MCF 10A (cell line): ENCODE data around the gene NEURL1B. TPM values are rescaled to one million over a fixed set of nuclear protein-coding genes. Genes with fewer than 3 reads are reported as not detected.
A peak's percentile ranks its signal among the peaks of the same experiment; 100 is the strongest.

Experiments
- BruUV-seq: library from RNA; stranded (reverse); fragments of 400-500 nt; replicated peaks from 2 replicates; lab custom pipeline; 2021; lab: Mats Ljungman, UMichigan
- CTCF ChIA-PET: fragments of 300-600 bp; sonication (Branson Sonifier 250); formaldehyde crosslinking; extraction: SDS; loops from one replicate; lab custom pipeline; 2021; ENCODE audit warnings: antibody characterized with exemption, inconsistent platforms; lab: Yijun Ruan, JAX
- POLR2A ChIA-PET: fragments of 300-600, 350-650 bp; sonication (Branson Sonifier 250); formaldehyde crosslinking; extraction: SDS; loops from one replicate; lab custom pipeline; 2020; ENCODE audit warnings: antibody characterized with exemption, inconsistent platforms; lab: Yijun Ruan, JAX
- DNase-seq: peaks from one replicate; pipeline ENCODE4 v3.0.0-alpha.2; 2018; ENCODE audit not compliant: unreplicated experiment
- H3K27ac Mint-ChIP-seq: one replicate; pipeline ENCODE4 v1.8.0; 2022; ENCODE audit warnings: mild to moderate bottlenecking, low read depth, mixed read lengths; ENCODE audit not compliant: unreplicated experiment
- H3K27me3 Mint-ChIP-seq: one replicate; pipeline ENCODE4 v1.8.0; 2022; ENCODE audit warnings: mixed read lengths; ENCODE audit not compliant: insufficient read depth, unreplicated experiment
- H3K36me3 Mint-ChIP-seq: one replicate; pipeline ENCODE4 v1.8.0; 2022; ENCODE audit warnings: mild to moderate bottlenecking, moderate library complexity, mixed read lengths; ENCODE audit not compliant: insufficient read depth, unreplicated experiment
- H3K4me1 Mint-ChIP-seq: one replicate; pipeline ENCODE4 v1.8.0; 2022; ENCODE audit warnings: mixed read lengths; ENCODE audit not compliant: insufficient read depth, unreplicated experiment
- H3K4me3 Mint-ChIP-seq: one replicate; pipeline ENCODE4 v1.8.0; 2022; ENCODE audit warnings: mild to moderate bottlenecking, moderate library complexity, mixed read lengths; ENCODE audit not compliant: unreplicated experiment
- H3K9me3 Mint-ChIP-seq: one replicate; pipeline ENCODE4 v1.8.0; 2022; ENCODE audit warnings: mixed read lengths; ENCODE audit not compliant: unreplicated experiment
- intact Hi-C: fragments of 100-400 bp; cut with micrococcal nuclease; formaldehyde crosslinking; loops from 2 replicates; pipeline ENCODE4 v1.14.1; 2022
- total RNA-seq: library from RNA; stranded (reverse); gene quantifications from 2 replicates; pipeline ENCODE4 v1.2.3, GENCODE V29; 2022
- TF ChIP-seq, protein P1 (sequence below): fragments of 200-600 bp; IDR thresholded peaks from one replicate; pipeline ENCODE4 v1.8.0; 2022; ENCODE audit warnings: antibody characterized with exemption, mild to moderate bottlenecking; ENCODE audit not compliant: unreplicated experiment

Gene NEURL1B
- total RNA-seq, 1 experiment from 2014 or later = 7.6 TPM

- no peak for DNase-seq
- Mint-ChIP-seq H3K4me1 (peaks cover 15% of the 10 kb centered on the region), H3K27ac (peak overlapping the region; percentile 3), H3K9me3 (no peaks in the 10 kb centered on the region), H3K4me3 (no peak overlapping the region), H3K36me3 (no peaks in the 10 kb centered on the region), H3K27me3 (no peaks in the 10 kb centered on the region)
- CTCF ChIA-PET = interaction anchor here (0.6 to 2.5 kb wide), 10 partner anchors 10 to 769 kb away, joined by 3 to 10 read pairs (median 3); partner anchors contain the start of gene ATP6V0E1
- intact Hi-C loops = no loop called here
- TF ChIP-seq, protein P1, sequence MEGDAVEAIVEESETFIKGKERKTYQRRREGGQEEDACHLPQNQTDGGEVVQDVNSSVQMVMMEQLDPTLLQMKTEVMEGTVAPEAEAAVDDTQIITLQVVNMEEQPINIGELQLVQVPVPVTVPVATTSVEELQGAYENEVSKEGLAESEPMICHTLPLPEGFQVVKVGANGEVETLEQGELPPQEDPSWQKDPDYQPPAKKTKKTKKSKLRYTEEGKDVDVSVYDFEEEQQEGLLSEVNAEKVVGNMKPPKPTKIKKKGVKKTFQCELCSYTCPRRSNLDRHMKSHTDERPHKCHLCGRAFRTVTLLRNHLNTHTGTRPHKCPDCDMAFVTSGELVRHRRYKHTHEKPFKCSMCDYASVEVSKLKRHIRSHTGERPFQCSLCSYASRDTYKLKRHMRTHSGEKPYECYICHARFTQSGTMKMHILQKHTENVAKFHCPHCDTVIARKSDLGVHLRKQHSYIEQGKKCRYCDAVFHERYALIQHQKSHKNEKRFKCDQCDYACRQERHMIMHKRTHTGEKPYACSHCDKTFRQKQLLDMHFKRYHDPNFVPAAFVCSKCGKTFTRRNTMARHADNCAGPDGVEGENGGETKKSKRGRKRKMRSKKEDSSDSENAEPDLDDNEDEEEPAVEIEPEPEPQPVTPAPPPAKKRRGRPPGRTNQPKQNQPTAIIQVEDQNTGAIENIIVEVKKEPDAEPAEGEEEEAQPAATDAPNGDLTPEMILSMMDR = no peak
- BruUV-seq = no TSS peak
- POLR2A ChIA-PET = interaction anchor here (0.6 to 1.6 kb wide), 4 partner anchors 11 to 98 kb away, joined by 3 to 4 read pairs (median 3); no protein-coding TSS in a partner anchor
Observed at GRCh38 chr5:172659570-172659908, 18.5 kb downstream of the NEURL1B start.

- Mint-ChIP-seq H3K4me3 (no peak overlapping the region), H3K4me1 (peaks cover 15% of the 10 kb centered on the region), H3K27me3 (no peaks in the 10 kb centered on the region), H3K27ac (peak overlapping the region; percentile 3), H3K9me3 (no peaks in the 10 kb centered on the region), H3K36me3 (no peaks in the 10 kb centered on the region)
- TF ChIP-seq, protein P1 = no peak
- ChIA-PET CTCF (interaction anchor here (0.6 to 2.5 kb wide), 8 partner anchors 9 to 770 kb away, joined by 3 to 10 read pairs (median 4); partner anchors contain the start of gene ATP6V0E1), POLR2A (interaction anchor here (0.6 to 1.6 kb wide), 3 partner anchors 23 to 99 kb away, joined by 3 to 4 read pairs (median 3); no protein-coding TSS in a partner anchor)
- intact Hi-C loops = no loop called here
- BruUV-seq = no TSS peak
- no peak for DNase-seq
Observed at GRCh38 chr5:172659909-172660628, 19.0 kb downstream of the NEURL1B start.

- intact Hi-C loops = no loop called here
- no peaks in the 10 kb centered on the region for H3K9me3 Mint-ChIP-seq
- no peak overlapping the region for H3K4me3 Mint-ChIP-seq
- peak overlapping the region; percentile 3 for H3K27ac Mint-ChIP-seq
- POLR2A ChIA-PET = no interaction called here
- H3K27me3 Mint-ChIP-seq = no peaks in the 10 kb centered on the region
- H3K4me1 Mint-ChIP-seq = peaks cover 15% of the 10 kb centered on the region
- CTCF ChIA-PET = interaction anchor here (1.1 kb wide), 1 partner anchor 36 kb away, joined by 3 read pairs; no protein-coding TSS in a partner anchor
- TF ChIP-seq, protein P1 = no peak
- BruUV-seq = no TSS peak
- H3K36me3 Mint-ChIP-seq = no peaks in the 10 kb centered on the region
- no peak for DNase-seq
Observed at GRCh38 chr5:172660974-172661373, 19.9 kb downstream of the NEURL1B start.

DNA sequence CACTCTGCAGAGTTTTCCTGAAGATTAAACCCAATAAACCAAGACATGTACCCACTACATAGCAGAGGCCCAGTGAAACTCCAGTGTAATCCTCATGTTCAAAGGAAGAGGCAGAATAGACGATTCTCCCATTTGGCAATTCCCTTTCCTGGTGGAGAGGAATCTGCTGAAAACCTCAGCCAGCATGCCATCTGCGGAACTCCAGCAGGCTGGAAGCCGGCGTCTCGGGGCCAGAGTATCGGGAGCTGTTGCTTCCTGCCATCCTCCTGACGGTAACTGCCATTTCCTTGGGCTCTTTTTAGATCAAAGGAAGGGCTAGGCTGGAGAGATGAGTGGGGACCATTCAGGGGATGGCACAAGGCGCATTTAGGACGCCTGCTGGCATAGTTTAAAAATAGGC, 20.5 kb downstream of the NEURL1B start:
- no TSS peak for BruUV-seq
- no peaks in the 10 kb centered on the region for H3K27me3 Mint-ChIP-seq

More for the DNA sequence above, 20.5 kb downstream of the NEURL1B start:
- TF ChIP-seq, protein P1 = no peak
- no peak overlapping the region for H3K4me3 Mint-ChIP-seq
- intact Hi-C loops = no loop called here
- H3K36me3 Mint-ChIP-seq = no peaks in the 10 kb centered on the region
- no peak overlapping the region for H3K27ac Mint-ChIP-seq
- peaks cover 15% of the 10 kb centered on the region for H3K4me1 Mint-ChIP-seq
- CTCF ChIA-PET = interaction anchor here (1.1 to 1.2 kb wide), 2 partner anchors 36 kb away, joined by 3 read pairs; no protein-coding TSS in a partner anchor
- POLR2A ChIA-PET = no interaction called here
- no peaks in the 10 kb centered on the region for H3K9me3 Mint-ChIP-seq
- DNase-seq = no peak
